NK-92 (cell line): Measurements from ENCODE around the gene KLHL21.
"Not testable (repeated sequence)": the region's sequence is repeated elsewhere in the genome, so short reads cannot be mapped to it uniquely, and the experiment has no call there.

Experiments used
- DNase-seq: peaks from one replicate; lab custom pipeline; 2025; ENCODE audit not compliant: unreplicated experiment; lab: John Stamatoyannopoulos, UW

The KLHL21 gene, protein sequence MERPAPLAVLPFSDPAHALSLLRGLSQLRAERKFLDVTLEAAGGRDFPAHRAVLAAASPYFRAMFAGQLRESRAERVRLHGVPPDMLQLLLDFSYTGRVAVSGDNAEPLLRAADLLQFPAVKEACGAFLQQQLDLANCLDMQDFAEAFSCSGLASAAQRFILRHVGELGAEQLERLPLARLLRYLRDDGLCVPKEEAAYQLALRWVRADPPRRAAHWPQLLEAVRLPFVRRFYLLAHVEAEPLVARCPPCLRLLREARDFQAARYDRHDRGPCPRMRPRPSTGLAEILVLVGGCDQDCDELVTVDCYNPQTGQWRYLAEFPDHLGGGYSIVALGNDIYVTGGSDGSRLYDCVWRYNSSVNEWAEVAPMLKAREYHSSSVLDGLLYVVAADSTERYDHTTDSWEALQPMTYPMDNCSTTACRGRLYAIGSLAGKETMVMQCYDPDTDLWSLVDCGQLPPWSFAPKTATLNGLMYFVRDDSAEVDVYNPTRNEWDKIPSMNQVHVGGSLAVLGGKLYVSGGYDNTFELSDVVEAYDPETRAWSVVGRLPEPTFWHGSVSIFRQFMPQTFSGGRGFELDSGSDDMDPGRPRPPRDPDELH

GRCh38 chr1:6602669-6603237 lies at the start of gene KLHL21:
Gene KLHL21, minus strand, starts transcription at chr1:6602869. Its CDS starts 52 bp downstream, at chr1:6602817.
- no peak for DNase-seq

DNA sequence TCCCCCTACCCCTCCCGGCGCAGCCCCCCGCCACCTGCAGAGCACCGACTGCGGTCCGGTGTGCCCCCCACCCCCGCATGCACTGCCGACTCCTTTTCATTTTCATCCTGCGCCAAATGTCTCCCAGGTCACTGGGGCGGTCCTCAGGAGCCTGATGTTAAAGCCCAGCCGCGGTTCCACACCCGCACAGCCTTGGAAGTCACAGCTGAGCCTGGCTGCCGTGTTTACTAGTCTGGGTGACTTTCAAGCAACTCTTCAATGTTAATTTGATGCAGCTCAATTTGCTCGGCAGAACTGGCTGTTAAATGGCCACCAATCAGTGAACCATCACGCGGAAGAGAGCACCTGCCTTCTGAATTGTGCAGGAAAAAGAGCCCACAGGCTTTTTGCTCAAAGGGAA lies 49.2 kb upstream of the KLHL21 start:
- DNase-seq = no peak

- no peak for DNase-seq
These were observed 45.9 kb upstream of the KLHL21 start for GRCh38 chr1:6648556-6648955.

- DNase-seq = no peak
These were observed 44.0 kb upstream of the KLHL21 start for GRCh38 chr1:6646499-6647148.

DNA sequence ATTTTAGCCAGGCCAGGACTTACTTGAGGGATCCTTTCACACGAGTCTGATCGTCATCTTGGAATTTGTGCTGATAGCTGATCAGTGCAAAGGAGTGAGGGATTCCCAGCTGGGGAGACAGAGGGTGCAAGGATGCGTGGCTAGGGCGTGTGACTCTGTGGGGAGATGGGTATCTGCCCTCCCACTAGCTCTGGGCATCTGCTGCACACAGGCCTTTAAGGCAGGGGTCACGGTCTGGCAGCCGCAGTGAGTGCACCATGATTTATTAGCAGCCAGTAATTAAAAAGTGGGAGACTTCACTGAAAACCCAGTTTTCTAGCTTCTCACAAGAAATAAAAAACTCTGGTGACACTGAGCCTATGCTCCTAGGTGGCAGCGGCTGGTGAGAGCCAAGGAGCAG lies 42.3 kb upstream of the KLHL21 start:
- DNase-seq = no peak

GRCh38 chr1:6640867-6641266 lies 38.2 kb upstream of the KLHL21 start:
- DNase-seq = not testable (repeated sequence)

DNA sequence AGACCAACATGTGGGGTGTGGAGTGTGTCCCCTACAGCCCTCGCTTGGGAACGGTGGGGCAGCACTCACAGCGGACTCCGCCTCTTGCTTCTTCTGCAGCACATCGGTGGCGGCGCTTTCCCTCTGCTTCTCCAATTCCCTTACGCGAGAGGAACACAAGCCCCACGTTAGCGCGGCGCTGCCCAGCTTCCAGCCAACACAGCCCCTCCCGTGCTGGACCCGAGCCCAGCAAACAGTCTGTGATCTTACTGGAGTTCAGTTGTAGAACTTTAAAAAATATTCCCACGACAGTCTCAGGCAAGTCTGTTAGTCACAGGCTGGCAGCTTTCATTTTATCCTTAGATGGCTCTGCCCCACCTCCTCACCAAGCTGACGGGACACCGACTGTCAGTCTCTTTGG lies 35.6 kb upstream of the KLHL21 start:
- no peak for DNase-seq

DNA sequence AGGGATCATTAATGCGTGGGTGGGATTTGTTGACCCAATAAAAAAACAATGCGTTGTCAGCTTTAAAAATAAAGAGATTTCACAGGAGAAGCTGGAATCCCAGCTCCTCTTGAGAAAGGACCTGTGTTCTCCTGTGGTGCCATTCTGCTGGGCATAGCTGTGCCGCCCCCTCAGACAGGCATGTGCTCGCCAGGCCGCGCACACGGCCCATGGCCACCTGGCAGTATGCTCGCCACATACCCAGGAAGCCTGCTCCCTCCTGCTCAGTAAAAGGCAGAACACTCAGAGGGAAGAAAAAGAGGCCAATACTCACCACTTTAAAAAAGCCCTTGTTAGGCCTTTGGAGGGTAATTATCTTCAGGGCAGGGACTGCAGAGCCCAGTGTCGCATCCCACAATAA lies 35.1 kb upstream of the KLHL21 start:
- no peak for DNase-seq

- DNase-seq = not testable (repeated sequence)
These were observed 34.1 kb upstream of the KLHL21 start for GRCh38 chr1:6636778-6637177.

- no peak for DNase-seq
These were observed 33.5 kb upstream of the KLHL21 start for GRCh38 chr1:6635910-6636760.

DNA sequence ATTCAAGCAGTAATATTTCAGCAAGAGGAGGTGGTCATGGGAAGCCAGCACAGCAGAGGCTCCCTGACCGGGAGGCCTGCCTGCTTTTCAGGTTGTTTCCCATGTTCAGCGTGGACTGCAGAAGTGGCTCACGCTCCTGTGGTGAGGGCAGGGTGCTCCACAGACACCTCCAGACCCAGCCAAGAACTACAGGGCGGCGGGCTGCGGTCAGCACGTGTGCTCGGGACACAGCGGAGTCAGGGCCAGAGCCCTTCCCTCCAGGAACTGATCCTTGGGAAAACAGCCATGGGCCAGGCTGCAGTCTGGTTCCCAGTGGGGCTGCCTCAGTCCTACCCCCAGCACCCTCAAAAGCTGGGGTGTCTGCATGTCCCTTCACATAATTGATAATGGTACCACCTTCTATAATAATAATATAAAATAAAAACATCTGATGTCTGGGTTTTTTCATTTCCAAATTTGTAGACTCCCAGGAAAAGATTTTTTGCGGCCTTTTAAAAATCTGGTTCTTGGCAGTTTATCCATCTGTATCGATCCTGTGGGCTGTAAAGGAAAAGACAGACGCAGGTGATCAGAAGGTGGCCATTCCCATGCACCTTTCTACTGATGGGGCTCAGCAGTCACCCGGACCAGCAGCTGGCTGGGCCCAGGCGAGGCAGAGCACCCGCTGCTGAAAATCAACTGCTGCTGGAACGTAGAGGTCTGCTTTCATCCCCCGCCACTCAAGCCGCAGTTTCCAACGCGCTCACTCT lies 32.7 kb upstream of the KLHL21 start:
- no peak for DNase-seq

DNA sequence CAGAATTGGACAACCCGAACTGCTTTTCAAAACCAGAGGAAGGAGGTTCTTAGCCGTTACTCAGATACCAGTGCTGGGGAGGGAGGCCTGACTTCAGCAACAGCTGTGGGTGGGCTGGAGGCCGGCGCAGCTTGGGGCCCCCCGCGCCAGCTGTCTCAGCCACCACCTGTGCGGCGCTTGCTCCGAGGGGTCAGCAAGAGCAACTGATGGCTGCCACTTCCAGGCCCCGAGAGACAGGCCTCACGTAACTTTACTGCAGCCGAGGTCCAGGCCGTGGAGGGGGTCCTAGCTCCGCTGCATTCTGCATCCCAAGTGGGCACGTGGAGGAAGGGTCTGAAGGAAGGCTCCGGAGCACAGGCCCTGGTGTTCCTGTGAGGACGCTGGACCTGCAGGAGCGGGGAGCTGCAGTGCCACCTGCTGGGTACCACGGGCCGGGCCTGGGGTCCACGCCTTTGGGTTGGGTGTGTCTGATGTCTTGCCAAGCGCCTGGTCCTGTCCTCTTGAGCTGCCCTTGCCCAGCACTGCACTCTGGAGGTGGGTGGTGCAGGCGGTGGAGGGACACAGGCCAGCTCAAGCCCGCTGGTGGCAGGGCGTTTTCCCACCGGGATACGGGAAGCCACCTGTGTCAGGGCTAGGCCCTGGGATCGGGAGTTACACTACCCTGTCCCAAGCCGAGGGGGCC lies 31.8 kb upstream of the KLHL21 start:
- no peak for DNase-seq

DNA sequence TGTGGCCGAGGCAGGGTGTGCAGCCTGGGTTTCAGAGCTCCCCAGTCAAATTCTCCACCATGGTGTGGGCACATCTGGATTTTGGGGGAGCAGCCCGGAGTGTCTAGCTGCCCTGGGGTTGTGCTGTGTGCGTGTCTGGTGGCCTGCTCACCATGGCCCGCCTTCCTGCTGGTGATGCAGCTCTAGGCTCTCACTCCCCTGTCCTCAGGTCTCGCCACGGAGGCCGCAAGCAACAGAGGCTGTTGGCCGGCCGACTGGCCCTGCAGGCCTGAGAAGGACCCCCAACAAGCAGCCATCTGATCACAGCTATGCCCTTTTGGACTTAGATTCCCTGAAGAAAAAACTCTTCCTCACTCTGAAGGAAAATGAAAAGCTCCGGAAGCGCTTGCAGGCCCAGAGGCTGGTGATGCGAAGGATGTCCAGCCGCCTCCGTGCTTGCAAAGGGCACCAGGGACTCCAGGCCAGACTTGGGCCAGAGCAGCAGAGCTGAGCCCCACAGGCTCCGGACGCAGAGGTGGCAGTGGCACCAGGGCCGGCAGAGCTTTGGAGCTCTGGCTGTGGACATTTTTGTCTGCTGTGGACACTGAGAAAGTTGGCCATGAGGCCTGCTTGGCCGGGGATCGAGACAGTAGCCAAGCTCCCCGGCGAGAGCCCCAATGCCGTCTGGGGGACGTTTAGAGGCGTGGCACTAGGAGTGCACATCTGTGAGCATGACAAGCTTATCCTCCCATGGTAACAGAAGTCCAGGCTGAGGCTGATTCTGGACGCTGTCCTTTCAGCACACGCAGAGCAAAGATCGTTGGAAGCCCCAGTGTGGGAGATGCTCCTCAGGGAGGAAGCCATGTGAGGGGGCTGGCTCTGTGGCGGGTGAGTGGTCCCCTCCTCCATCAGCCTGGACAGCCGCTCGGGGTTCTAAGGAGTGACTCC lies 30.2 kb upstream of the KLHL21 start:
- DNase-seq = no peak

DNA sequence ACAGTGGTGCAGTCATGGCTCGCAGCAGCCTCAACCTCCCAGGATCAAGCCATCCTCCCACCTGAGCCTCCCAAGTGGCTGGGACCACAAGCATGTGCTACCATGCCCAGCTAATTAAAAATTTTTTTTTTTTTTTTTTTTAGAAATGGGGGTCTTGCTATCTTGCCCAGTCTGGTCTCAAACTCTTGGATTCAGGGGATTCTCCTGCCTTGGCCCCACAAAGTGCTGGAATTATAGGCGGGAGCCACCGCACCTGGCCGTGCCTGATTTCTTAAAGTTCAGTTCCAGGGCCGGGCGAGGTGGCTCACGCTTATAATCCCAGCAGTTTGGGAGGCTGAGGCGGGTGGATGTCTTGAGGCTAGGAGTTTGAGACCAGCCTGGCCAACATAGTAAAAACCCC lies 28.4 kb upstream of the KLHL21 start:
- no peak for DNase-seq

- DNase-seq = no peak
These were observed 27.4 kb upstream of the KLHL21 start for GRCh38 chr1:6630027-6630426.

- DNase-seq = no peak
These were observed 26.4 kb upstream of the KLHL21 start for GRCh38 chr1:6628971-6629479.

GRCh38 chr1:6627841-6628545 lies 25.3 kb upstream of the KLHL21 start:
- no peak for DNase-seq

DNA sequence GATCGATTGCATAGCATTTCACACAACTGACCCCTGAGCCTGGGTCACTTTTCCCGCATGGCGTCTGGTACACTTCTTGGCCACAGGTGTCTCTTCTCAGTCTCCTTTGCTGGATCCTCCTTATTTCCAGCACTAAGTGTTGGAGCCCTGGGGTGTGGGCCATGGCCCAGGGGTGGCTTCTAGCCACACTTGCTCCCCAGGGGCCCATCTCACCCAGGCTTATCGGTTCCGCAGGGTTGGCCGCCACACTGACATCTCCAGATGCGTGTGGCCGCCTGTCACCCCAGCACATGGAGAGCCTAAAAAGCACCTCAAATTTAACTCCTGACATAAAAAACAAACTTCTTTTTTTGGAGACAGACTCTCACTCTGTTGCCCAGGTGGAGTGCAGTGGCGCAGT lies 24.4 kb upstream of the KLHL21 start:
- no peak for DNase-seq
